CD4-positive, alpha-beta T cell treated with Interleukin-10 for 1 hour (primary cell): Measurements from ENCODE around the gene GTF2A2.
"Not testable (repeated sequence)": the region's sequence is repeated elsewhere in the genome, so short reads cannot be mapped to it uniquely, and the experiment has no call there.

Experiments used
- DNase-seq: peaks from one replicate; pipeline ENCODE4 v3.0.0-alpha.2; 2020

The GTF2A2 gene

GRCh38 chr15:59656897-59657634 is at the start of gene GTF2A2:
GTF2A2 (minus strand) TSS chr15:59657515; CDS start chr15:59652277, 5,238 bp downstream.
- peak; percentile 92 for DNase-seq

DNA sequence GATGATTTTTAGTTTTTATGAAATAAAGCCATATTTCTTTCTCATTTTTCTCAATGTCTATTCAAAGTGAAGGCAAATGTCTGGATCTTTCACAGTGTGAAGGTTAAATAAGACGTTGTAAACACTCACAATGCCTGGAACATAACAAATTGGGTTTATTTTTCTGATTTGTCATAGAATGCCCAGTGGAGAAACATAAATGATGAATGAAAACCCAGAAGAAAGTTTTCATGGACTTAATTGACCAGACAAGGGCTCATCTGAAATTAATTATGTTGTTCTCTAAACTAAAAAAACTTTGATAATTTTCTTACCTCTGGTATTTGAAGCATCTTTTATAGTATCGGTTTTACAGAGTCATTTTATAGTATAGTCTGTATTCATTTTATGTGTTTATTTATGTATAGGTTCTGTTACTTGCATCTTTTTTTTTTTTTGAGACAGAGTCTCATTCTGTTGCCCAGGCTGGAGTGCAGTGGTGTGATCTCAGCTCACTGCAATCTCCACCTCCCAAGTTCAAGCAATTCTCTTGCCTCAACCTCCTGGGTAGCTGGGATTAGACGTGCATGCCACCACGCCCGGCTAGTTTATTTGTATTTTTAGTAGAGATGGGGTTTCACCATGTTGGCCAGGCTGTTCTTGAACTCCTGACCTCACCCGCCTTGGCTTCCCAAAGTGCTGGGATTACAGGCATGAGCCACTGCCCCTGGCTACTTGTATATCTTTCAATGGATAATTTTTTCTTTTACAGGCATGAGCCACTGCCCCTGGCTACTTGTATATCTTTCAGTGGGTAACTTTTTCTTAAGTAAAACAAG is 46.9 kb upstream of the GTF2A2 start:
- DNase-seq: no peak

DNA sequence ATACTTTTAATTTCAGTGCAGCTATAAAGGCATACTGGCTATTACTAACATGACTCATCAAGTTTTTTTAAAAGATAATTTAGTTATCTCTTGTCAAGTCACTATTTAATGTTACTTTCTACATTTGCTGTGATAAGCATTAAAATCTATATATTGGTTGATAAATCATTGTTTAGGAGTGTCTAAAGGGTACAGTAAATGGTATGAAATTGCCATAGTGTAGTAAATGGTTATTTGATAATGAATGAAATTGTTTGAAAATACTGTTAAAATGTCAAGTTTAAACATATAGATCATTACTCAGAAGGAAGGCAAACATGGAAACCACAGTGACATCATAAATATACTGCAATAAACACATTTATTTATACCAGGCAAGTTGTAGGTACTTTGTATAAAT is 45.0 kb upstream of the GTF2A2 start:
- DNase-seq: no peak

- no peak for DNase-seq
Observed at GRCh38 chr15:59701880-59702279, 44.6 kb upstream of the GTF2A2 start.

DNA sequence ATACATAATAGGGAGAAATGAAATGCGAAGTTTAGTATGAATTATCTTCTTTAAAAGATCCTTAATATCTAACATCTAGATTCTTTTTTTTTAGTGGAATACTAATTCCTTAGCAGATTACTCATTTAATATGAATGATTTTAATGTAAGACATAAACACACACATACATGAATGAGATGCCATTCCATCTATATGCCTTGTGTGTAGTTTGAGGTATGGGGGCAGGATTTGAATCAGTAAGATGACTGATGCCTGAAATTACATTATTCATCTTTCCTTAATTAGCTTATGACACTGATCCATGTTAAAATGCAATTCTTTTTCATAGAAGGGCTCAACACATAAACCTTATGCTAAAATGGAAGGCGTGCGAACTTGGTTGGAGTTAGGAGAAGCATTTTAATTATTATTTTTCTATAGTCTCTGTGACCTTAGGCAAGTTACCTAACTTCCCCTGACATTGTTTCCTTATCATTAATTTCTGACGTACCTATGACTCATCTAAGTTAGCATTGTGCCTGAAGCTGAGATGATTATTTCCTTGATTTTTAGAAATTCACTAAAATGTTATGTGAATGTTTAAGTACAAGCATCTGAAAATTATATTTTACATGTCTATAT is 42.6 kb upstream of the GTF2A2 start:
- no peak for DNase-seq

DNA sequence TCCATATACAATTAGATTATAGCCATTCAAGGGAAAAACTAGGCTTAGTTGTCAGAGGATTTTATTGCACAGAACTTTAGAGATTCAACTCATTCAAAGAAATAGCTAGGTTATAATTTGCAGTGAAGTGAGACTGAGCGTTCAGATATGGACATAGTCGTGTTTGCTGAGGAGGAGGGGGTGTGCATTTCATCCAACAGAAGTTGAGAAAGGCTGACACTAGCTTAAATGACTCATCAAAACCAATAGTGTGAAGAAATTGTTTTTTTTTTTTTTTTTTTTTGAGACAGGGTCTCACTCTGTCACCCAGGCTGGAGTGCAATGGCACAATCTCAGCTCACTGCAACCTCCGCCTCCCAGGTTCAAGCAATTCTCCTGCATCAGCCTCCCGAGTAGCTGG is 40.8 kb upstream of the GTF2A2 start:
- DNase-seq: not testable (repeated sequence)

DNA sequence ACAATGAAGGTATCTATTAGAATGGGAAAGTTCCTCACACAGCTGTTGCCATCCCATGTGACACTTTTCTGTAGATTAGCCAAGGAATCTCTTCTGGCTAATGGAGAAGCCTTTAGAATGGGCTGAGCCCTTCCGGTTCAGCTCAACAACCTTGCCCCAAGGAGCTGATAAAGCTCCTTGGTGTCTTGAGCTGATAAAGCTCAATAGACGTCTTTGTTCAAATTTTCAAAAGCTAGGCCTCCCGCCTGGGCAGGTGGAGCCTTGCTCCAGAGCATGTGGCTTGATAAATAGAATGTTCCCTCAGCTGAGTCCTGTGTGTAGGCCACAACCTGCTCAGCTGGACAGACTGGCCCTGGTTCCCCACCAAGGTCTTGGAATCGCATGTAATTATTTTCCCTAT is 39.0 kb upstream of the GTF2A2 start:
- DNase-seq: no peak

GRCh38 chr15:59694779-59695178 is 37.5 kb upstream of the GTF2A2 start:
- DNase-seq: no peak

DNA sequence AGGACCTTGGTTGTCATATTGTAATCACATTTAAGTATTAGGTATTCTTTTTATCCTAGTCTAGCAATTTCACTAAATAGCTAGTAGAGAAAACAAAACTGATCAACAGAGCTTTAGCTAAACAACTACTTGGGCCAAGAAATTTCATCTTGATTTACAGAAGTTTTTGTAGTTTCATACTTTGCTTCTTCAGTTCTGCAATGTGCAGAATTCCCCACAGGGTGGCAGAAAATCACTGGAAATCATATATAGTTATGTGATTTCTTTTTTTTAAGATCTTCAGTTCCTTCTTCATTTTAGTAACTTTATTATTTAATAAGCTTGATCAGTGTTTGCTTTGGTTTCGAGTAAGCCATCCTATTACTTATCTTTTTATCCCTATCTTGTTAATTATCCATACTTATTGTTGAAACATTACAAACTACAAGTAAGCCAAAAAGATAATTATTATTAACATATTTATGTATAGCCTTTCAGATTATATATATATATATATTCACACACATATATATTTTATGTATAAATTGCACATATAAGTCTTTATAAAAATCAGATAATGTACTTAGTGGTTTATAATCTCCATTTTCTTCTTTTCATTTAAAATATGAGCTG is 34.0 kb upstream of the GTF2A2 start:
- DNase-seq: peak; percentile 68

DNA sequence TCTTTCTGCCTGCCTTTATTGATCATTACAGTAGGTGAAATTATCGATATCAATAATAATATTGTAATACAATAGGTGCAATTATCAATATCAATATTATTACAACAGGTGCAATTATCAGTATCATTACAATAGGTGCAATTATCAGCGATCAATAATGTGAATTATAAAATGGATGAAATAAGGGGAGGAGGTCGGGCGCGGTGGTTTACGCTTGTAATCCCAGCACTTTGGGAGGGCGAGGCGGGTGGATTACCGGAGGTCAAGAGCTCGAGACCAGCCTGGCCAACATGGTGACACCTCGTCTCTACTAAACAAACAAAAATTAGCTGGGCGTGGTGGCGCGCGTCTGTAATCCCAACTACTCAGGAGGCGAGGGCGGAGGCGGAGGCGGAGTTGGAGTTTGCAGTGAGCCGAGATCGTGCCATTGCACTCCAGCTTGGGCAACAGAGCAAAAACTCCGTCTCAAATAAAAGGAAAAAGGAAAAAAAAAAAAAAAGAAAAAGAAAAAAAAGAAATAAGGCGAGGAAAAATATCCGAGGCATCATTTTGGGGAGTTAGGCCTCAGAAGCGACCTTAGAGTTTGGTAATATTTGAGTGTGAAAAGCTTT is 32.4 kb upstream of the GTF2A2 start:
- DNase-seq: peak; percentile 76

DNA sequence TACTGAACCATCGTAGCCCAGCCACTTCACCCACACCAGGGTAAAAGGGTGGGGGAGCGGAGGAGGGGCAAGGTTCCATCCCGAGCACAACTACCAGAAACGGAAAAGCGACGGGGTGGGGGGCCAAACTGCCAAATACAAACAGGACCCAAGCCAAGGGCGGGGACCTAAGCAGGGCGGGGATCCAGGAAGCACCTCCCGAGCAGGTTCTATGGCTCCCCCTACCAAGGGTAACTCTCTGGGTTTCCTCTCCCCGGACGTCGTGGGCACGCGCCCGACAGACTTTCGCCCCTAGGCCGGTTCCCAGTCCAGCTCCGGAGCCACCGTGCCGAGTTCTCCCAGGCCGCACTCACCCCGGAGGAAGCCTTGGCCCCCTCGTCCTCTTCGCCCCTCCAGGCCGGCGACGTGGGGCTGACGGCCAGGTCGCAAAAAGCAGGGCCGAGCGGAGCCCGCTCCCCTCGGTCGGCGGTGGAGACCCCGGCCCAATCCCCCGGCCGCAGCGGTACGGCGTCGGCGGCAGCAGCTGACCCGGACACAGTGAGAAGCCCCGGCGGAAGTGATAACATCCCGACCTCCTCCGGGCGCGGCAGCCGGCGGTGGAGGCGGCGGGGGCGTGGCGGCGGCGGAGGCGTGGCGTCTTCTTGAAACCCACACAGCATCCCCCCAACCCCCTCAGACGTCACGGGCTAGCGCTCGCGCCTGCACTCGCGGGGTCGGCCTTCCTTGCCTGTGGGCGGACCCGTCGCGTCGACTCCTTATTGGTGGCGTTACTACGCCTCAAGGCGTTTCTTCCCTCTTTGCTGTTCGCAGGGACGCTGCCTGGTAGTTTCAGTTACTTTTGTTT is 31.7 kb upstream of the GTF2A2 start, which contains the start of gene BNIP2:
Gene BNIP2, minus strand, starts transcription at position 539 of the 844 bp plus-strand sequence. CDS start 6,863 bp downstream, outside the sequence.
- peak; percentile 99 for DNase-seq

DNA sequence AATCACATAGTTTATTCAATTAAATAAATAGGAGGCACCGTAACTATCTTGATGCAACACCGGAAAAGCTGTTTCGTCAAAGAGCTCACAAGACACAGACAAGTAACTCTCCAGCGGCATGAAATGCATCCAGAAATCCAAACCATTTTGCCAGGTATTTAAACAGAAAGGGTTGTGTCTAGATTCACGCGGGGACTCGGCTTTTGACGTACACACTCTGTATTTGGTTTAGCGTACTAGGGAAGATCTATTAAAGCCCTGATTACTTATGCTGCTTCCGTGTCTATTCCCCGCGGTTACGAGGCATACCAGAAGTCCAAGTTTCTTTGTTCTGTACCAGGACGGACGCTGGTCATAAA is 31.1 kb upstream of the GTF2A2 start:
- DNase-seq: peak; percentile 61

DNA sequence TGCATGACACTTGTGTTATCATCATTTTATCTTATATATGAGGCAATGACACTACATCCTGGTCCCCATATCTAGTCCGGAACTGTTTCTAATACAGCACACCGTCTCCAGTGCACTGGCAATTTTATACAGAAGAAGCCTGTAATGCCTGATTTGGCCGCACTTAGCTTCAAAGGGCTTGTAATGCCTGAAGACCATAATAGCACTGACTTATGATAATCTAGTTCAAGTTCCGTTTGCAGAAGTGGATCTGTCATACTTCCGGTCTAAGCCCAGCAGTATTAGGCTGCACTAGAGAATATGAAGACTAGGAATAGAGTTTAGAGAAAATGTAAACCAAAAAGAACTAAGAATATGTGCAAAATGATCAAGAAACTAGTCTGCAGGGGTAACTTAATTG is 30.5 kb upstream of the GTF2A2 start:
- peak; percentile 60 for DNase-seq

GRCh38 chr15:59686389-59686788 is 29.1 kb upstream of the GTF2A2 start:
- no peak for DNase-seq

DNA sequence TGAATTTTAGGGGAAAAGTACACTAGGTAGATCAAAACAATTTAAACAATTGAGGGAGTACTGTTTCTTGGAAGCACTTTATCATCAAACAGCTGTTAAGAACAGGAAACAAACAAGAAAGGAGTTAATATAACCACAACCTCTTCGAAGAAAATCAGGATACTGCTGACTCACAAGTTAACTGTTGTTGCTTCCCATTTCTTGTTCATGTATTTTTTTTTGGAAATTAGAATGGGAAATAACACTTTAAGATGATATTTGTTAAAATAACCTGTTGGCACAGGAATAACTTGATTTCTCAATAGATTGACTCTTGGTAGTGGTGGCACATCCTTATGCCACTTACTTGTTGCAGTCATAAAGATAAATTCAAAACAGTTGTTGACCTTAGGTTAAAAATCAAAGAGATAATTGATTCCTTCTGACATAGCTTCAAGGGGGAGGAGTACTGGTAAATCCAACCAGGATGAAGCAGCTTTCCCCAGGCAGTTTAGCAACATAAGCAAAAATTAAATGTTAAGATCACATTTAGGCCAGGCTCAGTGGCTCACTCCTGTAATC is 28.5 kb upstream of the GTF2A2 start:
- DNase-seq: no peak

- no peak for DNase-seq
Observed at GRCh38 chr15:59680870-59681269, 23.6 kb upstream of the GTF2A2 start.

GRCh38 chr15:59680346-59680745 is 23.0 kb upstream of the GTF2A2 start:
- no peak for DNase-seq

DNA sequence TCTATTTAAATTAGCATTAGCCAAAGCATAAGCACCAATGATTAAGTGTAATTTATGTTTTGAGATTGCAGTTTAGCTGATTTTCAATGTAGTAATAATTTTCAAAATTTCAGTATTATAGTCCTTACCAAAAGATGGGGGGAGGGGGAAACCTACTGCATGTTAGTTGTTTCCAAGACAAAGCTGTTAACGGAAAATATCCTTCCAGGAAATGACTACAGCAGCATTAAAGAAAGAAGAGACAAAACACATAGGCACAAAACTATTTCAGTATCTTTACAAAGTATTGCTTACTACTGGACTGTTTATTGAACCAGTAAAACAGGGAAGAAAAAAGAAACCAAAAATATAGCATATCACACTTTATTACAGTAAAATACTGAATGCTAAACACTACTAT is 21.3 kb upstream of the GTF2A2 start:
- no peak for DNase-seq

- no peak for DNase-seq
Observed at GRCh38 chr15:59678172-59678571, 20.9 kb upstream of the GTF2A2 start.

GRCh38 chr15:59676565-59676964 is 19.2 kb upstream of the GTF2A2 start:
- no peak for DNase-seq

DNA sequence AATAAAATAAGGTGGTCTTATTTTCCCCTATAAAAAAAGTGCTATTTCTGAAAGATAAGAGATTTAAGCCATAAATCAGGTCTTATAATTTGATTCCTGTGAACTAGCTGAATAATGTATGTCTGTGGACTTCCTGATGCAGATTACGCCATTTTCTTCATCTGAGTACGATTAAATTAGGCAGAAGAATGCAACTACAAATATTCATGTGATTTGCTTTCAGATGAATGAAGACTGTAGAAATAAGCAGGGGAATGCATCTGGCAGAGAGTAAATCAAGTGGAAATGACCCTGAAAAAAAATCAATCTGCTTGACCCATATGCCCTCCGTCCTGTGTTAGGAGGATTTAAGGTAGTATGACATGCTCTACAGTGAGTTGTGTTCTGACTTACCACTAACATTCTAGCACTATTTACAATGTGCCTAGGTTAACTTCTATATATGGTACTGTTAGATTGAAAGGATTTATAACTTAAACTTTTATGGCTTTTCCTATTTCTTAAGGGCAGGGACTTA is 17.1 kb upstream of the GTF2A2 start:
- DNase-seq: no peak
